Stomach (tissue), 4 donors: ENCODE data around the gene ERH.

Experiments
- EP300 ChIP-seq: sonication (generic); formaldehyde crosslinking; IDR thresholded peaks from one replicate; pipeline ENCODE4 v1.6.1; 2017; ENCODE audit warnings: antibody characterized with exemption
- POLR2A ChIP-seq, 4 donors: fragments of 450-650 bp; IDR thresholded peaks; one replicate each; pipeline ENCODE4 v1.6.1; 2016; ENCODE audit warnings: antibody characterized with exemption in 4 of 4, control low read depth in 2 of 4, mild to moderate bottlenecking in 1 of 4, moderate library complexity in 1 of 4
- TF ChIP-seq, protein P1 (sequence below), 7 experiments: fragments of 450-650 bp in 4 of 7; fragments of 200-600 bp in 3 of 7; sonication (generic) in 3 of 7; IDR thresholded peaks; one replicate each; pipeline ENCODE4 v1.5.1; 2016 to 2019; ENCODE audit warnings: antibody characterized with exemption in 7 of 7, control low read depth in 2 of 7, mild to moderate bottlenecking in 1 of 7

GRCh38 chr14:69366069-69366468, 32.0 kb downstream of the ERH start:
- TF ChIP-seq, protein P1, sequence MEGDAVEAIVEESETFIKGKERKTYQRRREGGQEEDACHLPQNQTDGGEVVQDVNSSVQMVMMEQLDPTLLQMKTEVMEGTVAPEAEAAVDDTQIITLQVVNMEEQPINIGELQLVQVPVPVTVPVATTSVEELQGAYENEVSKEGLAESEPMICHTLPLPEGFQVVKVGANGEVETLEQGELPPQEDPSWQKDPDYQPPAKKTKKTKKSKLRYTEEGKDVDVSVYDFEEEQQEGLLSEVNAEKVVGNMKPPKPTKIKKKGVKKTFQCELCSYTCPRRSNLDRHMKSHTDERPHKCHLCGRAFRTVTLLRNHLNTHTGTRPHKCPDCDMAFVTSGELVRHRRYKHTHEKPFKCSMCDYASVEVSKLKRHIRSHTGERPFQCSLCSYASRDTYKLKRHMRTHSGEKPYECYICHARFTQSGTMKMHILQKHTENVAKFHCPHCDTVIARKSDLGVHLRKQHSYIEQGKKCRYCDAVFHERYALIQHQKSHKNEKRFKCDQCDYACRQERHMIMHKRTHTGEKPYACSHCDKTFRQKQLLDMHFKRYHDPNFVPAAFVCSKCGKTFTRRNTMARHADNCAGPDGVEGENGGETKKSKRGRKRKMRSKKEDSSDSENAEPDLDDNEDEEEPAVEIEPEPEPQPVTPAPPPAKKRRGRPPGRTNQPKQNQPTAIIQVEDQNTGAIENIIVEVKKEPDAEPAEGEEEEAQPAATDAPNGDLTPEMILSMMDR (IDR thresholded peaks at IDR 0.05), result no peak
- TF ChIP-seq EP300 (no peak), POLR2A (IDR thresholded peaks at IDR 0.05) (no peak)
